Measurements from ENCODE around the gene COL9A3. TPM values are rescaled to one million over a fixed set of nuclear protein-coding genes. Genes with fewer than 3 reads are reported as not detected.

Gene COL9A3
- total RNA-seq, 4 donors from 2014 or later: 2.2 to 2.3 TPM; not detected in 2

- Histone ChIP-seq H3K36me3 (no peaks in the 10 kb centered on the region), H3K9me3 (no peaks in the 10 kb centered on the region), H3K27me3 (peaks cover 0 to 91% (median 0%) of the 10 kb centered on the region in 4 donors), H3K27ac (peak overlapping the region in 1 of 4 donors; percentile 13), H3K4me3 (no peak overlapping the region), H3K4me1 (peaks cover 3 to 47% (median 22%) of the 10 kb centered on the region in 3 donors)
- intact Hi-C loops (cut with DNase I): no loop called here
- DNase-seq: no peak
- TF ChIP-seq POLR2A (IDR thresholded peaks at IDR 0.05) (no peak), CTCF (IDR thresholded peaks at IDR 0.05) (no peak)
- 10 to 37% methylated on average over 13 to 17 of the region's 19 CpGs for WGBS, 2 donors
Observed at GRCh38 chr20:62772990-62773844, 43.6 kb upstream of the COL9A3 start.

- peaks cover 0 to 91% (median 0%) of the 10 kb centered on the region in 4 donors for H3K27me3 ChIP-seq
- no peak overlapping the region for H3K4me3 ChIP-seq
- no peaks in the 10 kb centered on the region for H3K9me3 ChIP-seq
- peaks cover 3 to 40% (median 22%) of the 10 kb centered on the region in 3 donors for H3K4me1 ChIP-seq
- TF ChIP-seq POLR2A (IDR thresholded peaks at IDR 0.05): no peak
- TF ChIP-seq CTCF (IDR thresholded peaks at IDR 0.05): no peak
- intact Hi-C loops (cut with DNase I): no loop called here
- no peaks in the 10 kb centered on the region for H3K36me3 ChIP-seq
- no peak for DNase-seq
- H3K27ac ChIP-seq: peak overlapping the region in 1 of 4 donors; percentile 10
- WGBS, 2 donors: 38 to 63% methylated on average over 17 to 19 of the region's 29 CpGs
Observed at GRCh38 chr20:62773845-62774714, 42.8 kb upstream of the COL9A3 start.

GRCh38 chr20:62774762-62775161 is 42.1 kb upstream of the COL9A3 start:
- Histone ChIP-seq H3K4me1 (peaks cover 3 to 40% (median 22%) of the 10 kb centered on the region in 3 donors), H3K4me3 (no peak overlapping the region), H3K27me3 (peaks cover 0 to 91% (median 0%) of the 10 kb centered on the region in 4 donors), H3K27ac (no peak overlapping the region), H3K36me3 (no peaks in the 10 kb centered on the region), H3K9me3 (no peaks in the 10 kb centered on the region)
- TF ChIP-seq POLR2A (IDR thresholded peaks at IDR 0.05) (no peak), CTCF (IDR thresholded peaks at IDR 0.05) (no peak)
- WGBS, 2 donors: 43 to 60% methylated on average over 3 to 4 of the region's 8 CpGs
- intact Hi-C loops (cut with DNase I): no loop called here
- DNase-seq: no peak

- intact Hi-C loops (cut with DNase I): no loop called here
- H3K4me1 ChIP-seq: peaks cover 3 to 40% (median 22%) of the 10 kb centered on the region in 3 donors
- no peak overlapping the region for H3K27ac ChIP-seq
- TF ChIP-seq CTCF (IDR thresholded peaks at IDR 0.05): no peak
- TF ChIP-seq POLR2A (IDR thresholded peaks at IDR 0.05): no peak
- peaks cover 0 to 91% (median under 1%) of the 10 kb centered on the region in 4 donors for H3K27me3 ChIP-seq
- no peaks in the 10 kb centered on the region for H3K9me3 ChIP-seq
- H3K36me3 ChIP-seq: no peaks in the 10 kb centered on the region
- 89 to 100% methylated on average over 3 to 5 of the region's 9 CpGs for WGBS, 2 donors
- DNase-seq: no peak
- no peak overlapping the region for H3K4me3 ChIP-seq
Observed at GRCh38 chr20:62775206-62775605, 41.6 kb upstream of the COL9A3 start.
